HG03432 (cell line): Measurements from ENCODE around the gene ALDH3A2.

ENCODE experiments used
- ATAC-seq: cut with Tn5 transposase; IDR thresholded peaks from one replicate; pipeline ENCODE4 v1.9.1; 2021; ENCODE audit warnings: mild to moderate bottlenecking, moderate library complexity; ENCODE audit not compliant: unreplicated experiment

ALDH3A2 gene

DNA sequence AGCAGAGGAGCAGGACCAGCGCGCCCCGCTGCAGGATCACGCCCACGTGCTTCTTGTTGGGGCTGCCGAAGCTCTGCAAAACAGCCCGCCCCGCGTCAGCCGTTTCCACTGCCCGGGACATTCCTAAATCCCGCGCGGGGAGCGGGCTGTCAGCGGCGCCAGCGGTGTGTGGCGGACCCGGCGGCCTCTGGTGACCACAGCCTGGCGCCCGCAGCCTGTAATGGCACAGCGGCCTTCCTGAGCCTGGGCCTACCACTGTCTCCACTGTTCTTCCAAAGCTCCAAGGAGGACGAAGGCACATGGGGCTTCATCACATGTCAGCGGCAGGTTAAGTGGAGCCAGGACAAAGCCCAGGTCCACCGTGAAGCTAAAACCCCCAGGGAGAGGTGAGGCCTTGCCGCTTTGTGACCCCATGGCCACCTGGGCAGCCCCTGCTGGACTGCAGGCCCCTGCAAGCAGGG, 65.4 kb downstream of the ALDH3A2 start:
- ATAC-seq: no peak

DNA sequence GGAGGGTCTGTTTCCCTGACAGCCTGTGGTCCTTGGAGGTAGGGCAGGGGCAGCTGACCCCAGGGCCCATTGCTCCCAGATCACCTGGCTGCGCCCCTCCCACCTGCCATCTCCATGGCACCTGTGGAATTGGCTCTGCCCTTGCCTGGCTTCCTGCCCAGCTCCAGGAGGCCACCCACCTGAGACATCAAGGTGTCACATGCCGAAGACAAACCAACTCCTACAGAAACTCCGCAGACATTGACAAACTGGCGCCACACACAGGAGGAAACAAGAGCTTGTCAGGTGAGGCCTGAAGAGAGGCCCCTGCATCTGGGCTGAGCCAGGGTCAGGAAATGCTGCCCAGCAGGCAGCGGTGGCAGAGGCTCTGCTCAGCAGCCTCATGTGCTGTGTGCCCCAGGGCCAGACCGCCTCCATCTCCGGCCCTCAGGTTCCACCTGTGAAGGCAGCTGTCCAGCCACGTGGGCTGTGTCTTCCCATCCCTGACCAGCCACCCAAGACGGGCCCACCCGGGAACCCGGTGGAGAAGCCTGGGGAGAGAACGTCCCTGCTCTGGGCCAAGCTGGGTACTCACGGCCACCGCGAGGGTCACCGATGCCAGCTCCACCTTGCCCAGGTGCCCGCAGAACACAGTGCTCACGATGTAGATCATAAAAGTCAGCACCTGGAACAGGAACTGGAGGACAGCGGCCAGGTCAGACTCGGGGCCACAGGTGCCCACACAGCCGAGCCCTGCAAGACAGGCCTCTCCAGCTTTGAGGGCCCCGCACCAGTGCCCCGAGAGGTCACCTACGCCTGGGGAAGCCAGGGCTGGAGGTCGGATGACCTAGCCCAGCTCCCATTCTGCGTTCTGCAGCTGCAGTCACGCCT, 66.2 kb downstream of the ALDH3A2 start:
- no peak for ATAC-seq

DNA sequence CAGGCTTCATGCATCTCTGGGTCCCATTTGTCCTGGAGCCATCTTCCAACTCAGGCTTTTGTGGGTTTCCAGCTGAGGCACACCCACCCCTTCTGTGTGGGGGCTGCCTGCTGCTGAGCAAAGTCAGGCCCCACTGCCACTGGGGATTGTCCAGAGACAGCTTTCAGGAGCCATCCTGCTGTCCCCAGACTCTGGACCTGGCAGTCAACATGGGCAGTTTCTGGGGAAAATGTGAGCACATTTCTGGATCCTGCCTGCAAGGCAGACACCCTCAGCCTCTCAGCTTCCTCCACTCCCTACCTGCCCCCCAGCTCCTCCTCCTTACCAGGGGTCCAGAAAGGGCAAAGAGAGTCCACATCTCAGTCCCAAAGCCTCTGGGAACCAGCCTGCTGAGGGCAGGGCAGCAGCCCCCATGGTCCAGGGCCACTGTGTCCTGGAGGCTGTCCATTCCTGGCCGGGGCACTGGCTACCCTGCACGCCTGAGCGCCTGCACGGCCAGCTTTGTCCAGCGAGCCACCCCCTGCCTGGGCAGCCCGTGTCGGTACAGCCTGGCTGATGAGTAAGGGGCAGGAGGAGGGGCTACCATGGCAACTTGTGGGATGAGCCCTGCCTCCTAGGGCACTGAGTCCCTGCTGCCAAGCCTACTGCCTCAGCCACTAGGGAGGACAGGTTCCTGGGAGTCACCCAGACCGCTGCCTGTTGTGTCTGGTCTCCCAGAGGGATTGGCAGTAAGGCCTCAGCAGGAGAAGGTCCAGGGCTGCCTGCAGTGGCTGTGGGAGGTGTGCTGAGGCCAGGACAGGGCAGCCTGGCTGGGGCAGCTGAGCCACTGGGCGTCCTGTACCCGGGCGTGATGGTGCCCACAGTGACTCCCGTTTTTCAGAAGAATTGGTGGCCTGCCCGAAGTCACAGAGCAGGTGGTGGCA, 67.8 kb downstream of the ALDH3A2 start, which contains the start of gene SLC47A2:
TSS of gene SLC47A2 (minus strand) at position 477 of the 923 bp plus-strand sequence. CDS start at position 448, 29 bp downstream.
- ATAC-seq: no peak

DNA sequence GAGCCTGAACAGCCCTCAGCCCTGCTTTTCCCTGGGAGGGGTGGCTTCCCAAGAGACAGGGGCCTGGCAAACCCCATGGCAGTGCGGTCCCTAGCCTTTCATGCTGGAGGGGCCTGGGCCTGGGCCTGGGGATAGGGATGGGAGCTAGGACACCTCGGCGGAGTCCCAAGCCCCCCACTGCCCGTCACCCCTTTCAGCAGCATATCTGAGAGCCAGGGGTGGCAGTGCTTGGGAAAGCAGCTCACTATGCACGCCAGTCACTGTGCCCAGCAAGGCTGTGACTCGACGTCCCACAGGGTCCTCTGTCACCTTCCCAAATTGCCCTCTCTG, 68.4 kb downstream of the ALDH3A2 start:
- ATAC-seq: no peak

DNA sequence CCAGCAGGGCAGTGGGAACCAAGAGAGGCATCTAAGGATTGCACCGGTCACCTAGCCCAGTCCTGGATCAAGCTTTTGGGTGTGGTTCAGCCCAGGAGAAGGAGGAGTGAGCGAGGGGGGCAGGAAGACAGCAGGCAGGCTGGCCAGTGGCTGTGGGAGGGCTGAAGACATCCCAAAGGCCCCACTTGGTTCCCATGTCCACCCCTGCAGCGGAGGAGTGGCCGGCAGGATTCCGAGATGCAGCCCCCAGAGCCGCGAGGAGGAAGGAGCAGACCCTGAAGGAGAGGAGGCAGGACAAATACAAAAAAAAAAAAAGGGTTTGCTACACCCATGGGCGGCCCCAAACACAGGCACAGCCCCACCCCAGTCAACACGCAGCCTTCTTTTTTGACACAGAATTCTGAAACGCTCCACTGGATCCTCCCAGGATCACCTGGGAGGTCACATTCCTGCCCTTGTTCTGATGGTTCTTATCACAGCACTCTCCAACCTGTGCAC, 68.9 kb downstream of the ALDH3A2 start:
- no peak for ATAC-seq

DNA sequence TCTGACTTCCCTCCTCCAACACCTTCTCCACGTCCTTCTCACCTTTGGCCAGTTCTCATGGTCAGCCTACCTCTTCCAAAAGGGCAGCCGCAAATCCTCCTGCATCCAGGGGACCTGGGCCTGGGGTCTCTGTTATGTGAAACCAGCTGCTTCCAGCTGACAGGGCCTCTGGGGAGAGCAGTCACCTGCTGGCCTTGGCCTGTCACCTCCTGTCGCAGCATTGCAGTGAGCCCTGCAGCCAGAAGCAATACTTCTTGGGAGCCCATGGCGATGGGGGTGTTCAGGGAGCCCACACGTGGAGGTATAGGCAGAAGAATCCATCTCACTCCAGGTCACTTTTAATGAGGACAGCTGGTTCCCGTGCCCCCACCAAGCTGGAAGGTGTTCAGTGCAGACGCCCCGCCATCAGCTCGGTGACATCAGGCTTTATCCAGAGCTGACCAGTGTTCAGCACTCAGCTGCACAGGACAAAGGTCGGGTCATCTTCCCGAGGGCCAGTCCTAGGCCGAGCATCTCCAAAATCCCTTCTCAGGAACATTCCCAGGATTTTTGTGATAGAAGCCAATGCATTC, 69.6 kb downstream of the ALDH3A2 start:
- no peak for ATAC-seq

DNA sequence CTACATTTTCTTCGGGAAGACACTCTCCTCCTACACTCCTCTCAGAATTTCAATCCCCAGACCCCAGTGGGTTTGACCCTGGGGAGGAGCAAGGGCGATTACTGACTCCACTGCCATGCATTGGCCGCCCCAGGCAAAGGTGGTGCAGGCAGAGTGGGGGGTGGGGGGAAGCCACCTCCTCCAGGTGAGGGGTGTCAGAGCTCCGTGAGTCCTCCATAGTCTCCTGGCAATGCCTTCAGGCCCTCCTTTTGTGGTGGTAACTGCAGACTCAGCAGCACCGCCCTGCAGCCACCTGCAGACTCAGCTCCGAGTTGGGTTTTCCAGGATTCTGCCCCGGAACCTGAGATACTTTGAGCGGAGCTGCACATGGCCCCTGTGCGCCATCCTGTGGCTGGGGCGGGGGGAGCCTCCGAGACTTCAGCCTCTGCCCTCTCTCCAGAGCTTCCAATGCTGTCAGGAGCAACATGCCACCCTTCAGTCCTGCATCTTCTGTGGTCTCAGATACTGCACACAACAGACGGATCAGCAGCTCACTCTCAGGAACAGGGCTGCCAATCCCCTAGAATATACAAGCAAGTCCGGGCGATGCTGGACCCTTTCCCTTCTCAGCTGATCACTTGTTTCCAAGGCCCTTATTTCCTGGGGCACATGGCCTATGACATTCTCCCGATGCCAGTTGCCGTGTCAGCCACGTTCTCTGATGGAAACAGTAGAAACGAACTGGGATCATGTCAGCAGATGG, 70.2 kb downstream of the ALDH3A2 start:
- ATAC-seq: no peak

DNA sequence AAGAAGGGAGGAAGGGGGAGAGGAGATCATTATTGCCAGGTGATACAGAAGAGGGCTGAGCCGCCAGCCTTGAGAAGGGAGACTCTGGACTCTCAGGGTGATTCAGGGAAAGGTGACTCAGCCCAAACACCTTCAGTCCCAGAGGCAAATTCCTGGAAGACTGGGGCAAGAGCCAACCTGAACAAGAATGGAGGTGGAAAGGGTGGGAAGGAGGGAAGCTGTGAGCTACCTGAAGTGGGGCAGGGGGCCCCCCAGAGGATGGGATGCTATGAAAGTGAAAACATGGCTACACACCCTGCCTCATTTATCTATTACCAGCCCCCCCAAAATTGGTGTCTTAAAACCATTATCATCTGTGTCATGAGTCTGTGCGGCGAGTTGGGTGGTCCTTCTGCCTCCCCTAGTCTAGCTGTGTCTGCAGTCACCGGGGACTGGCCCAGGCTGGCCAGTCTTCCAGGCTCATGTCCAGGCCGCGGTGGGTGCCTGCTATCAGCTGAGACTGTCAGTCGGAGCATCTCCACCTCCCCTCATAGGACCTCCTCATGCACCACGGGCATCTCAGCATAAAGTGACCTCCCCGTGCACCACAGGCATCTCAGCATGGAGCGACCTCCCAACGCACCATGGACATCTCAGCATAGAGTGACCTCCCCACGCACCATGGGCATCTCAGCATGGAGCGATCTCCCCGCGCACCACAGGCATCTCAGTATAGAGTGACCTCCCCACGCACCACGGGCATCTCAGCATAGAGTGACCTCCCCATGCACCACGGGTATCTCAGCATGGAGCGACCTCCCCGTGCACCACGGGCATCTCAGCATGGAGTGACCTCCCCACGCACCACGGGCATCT, 71.0 kb downstream of the ALDH3A2 start:
- no peak for ATAC-seq

DNA sequence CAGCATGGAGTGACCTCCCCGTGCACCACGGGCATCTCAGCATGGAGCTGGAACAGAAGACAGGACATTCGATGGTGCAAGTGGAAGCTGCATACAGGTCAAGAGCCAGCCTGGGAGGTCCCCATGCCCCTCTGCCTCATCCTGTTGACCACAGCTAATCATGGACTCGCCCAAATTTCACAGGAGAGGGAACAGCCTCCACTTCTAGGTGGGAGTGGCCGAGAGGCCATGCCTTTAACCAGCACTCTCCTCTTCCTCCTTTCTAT, 71.6 kb downstream of the ALDH3A2 start:
- no peak for ATAC-seq

DNA sequence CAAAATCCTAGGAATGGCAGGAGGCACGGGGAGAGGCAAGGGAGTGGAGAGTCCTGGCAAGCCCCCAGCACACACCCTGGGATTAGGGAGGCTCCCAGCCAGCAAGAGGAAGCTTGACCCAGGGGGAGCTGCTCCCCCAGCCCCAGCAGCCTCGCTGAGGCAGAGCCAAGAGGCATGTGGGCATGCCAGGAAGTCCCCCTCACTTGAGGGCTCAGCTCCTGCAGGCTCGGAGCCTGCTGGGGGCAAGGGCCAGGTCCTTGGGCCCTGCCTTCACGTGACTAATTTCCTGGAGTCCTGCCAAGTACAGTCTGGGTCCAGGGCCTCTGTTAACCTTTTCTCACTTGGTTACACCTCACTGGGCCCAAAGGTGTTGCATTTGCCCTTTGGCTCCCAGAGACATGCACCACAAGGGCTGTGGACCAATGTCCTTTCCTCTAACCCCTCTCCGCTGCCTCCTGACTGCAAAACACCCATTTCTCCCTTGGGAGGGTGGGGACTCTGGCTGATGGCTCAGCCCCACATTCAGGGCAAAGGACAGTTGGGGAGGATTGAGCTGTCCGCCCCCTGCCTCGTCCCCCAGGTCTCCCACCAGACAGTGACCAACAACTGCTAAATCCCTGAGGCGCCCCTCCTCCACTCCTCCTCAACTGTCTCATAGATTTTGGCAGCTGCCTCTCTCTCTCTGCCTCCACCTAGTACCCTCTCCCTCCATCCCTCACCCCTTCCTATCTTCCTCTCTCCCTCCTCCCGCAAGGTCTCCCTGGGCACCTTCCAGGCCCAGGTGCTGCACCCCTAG, 72.3 kb downstream of the ALDH3A2 start:
- no peak for ATAC-seq

DNA sequence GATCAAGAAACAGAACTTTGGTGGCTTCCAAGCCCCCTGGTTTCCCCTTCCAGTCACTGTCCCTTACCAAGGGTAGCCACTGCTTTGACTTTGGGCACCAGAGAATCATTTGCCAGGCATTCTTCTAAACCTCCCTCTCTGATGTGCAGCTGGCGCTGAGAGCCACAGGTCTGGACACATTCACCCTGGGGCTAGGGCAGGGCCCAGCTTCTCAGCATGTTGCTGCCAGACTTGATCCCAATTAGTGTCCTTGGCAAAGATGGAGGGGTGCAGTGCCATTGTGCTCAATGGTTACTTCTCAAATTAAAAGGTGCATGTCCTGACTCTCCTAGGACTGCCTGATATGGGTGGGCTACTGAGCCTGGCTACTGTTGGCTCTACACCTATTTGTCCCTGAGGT, 75.4 kb downstream of the ALDH3A2 start:
- ATAC-seq: no peak

DNA sequence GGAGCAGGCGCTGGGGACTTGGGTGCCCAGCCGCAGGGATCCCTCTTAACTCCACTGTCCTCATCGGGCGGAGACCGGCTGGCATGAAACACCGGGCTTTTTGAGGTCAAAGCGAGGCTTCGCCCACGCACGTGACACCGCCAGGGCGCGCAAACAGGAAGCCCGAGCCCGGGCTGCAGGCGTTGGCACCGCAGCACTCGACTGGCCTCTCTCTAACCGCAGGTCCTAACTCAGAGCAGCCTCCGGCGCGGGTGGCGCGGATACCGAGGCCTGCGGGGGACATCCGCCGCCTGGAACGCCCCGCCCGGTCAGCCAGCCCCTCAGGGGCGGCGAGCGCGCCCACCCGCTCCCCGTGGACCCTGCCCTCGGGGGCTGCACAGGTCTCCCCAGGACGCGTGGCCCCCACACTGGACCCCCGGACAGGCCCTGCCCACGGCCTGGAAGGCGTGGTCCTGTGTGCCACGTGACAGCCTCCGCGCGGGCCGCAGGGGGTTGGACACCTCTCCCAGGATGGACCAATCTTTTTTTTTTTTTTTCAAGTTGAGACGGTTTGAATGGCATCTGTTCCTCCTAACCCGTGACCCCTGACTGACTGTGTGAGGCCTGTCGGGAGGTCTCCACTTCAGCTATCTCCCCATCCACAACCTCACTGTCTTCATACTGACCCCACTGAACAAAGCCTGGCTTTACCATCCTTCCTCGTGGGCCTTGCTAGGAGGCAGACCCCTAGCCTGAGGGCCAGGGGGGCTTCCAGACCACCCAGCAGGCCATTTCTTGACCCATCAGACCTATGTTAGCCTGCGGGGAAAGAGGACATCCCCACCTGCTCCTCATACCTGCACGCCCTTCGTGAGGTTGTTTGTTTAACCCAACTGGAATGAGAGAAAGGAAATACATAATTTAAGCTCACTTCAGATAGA, 76.2 kb downstream of the ALDH3A2 start:
- ATAC-seq: no peak

DNA sequence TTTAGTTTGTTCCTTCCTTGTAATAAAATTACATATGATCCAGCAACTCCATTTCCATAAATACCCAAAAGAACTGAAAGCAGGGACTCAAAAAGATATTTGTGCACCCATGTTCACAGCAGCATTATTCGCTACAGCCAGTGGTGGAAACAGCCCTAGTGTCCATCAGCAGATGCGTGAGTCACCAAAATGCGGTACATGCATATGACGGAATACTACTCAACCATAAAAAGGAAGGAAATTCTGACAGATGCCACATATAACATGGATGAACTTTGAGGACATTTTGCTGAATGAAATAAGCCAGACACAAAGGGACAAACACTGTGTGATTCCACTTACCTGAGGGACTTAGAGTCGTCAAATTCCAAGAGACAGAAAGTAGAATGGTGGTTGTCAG, 76.9 kb downstream of the ALDH3A2 start:
- ATAC-seq: no peak

DNA sequence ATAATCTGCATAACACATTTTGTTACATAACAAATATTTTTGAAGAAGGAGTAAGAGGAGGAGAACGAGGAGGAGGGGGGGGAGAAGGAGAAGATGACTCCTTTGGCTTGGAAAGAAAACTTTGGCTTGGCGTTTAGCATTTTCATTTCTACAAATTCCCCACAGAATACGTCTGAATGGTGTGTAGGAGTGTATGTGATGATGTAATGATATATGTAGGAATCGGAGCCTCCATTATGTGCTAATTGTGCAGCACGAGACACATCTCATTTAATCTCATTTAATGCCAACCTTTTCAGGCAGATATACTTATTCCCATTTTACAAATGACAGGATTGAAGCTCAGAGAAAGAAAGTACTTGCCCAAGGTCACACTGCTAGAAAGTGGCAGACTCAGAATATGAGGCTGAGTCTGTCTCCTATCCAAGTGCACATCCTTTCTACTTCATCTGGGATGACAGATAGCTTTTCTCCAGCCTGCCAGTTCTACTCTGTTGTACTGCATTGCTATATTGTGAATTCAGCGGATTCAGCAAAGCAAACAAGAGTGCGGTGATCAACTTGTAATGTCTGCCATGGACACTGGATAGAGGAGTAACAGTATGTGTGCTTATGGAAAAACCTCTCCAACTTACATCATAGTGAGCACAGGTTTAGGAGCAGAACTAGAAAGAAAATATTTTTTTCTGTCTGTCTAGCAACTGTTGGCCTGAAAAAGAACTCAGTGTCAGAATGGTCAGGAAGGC, 78.3 kb downstream of the ALDH3A2 start:
- ATAC-seq: no peak
